SKM-1 (cell line): ENCODE measurements around the gene COL1A2.

Experiments used
- DNase-seq: peaks from one replicate; lab custom pipeline; 2025; ENCODE audit not compliant: unreplicated experiment; lab: John Stamatoyannopoulos, UW

COL1A2 gene

DNA sequence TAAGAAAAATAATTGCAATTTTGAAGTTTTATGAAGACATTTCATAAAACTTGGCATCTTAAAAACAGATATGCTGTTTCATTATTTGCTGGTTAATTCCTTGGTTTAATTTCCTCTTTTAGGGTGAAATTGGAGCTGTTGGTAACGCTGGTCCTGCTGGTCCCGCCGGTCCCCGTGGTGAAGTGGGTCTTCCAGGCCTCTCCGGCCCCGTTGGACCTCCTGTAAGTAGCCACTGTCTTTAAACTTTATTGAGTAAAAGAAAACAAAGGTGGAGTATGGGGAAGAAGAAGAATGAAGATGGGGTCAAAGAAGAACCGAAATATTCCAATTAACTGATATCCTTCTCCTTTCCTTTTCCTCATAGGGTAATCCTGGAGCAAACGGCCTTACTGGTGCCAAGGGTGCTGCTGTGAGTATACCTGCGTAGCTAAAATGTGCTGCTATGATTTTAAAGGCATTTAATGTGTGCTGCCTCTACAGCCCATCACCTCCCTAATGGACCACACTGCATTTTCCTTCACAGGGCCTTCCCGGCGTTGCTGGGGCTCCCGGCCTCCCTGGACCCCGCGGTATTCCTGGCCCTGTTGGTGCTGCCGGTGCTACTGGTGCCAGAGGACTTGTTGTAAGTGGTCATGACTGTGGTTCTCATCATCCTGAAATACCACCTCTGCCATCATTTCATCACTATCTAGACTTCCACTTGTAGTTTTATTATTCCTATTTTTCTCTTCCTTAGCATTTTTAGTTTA is 14.7 kb downstream of the COL1A2 start:
- DNase-seq = no peak

DNA sequence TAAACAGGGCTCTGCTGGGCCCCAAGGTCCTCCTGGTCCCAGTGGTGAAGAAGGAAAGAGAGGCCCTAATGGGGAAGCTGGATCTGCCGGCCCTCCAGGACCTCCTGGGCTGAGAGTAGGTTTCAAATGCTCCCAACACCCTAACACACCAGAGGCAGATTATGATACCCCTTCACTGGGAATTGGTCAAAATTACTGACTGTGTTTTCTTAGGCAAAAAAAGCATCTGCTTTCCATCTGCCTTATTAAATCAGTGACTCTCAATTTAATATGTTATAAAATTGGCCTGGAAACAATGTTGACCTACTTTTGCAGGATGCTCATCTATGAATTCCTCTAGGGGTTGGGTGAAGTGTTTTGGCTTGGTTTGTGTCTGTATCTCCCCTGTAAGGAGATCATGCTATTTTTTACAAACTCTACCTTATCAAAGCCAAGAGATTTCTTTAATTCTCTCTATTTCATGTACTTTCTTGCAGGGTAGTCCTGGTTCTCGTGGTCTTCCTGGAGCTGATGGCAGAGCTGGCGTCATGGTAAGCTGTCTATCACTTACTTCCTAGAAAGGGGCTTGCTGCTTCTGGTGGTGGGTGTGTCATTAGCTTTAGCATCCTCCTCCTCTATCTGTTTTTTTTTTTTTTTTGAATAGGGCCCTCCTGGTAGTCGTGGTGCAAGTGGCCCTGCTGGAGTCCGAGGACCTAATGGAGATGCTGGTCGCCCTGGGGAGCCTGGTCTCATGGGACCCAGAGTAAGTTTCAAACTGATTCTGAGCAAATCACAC is 15.9 kb downstream of the COL1A2 start:
- DNase-seq = no peak

DNA sequence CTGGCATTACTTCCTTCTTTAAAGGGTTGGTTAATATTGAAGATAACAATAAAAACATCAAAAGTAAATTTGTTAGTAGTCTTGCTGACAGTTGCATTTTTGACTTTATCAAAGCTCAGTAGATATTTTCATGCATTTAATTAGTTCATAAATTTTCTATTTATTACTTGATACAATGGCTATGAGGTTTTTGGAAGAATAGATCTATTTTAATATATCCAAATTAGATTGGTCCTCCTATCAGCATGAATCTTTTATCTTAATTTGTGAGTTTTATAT is 16.4 kb downstream of the COL1A2 start:
- no peak for DNase-seq

- DNase-seq = no peak
Observed at GRCh38 chr7:94412762-94413322, 18.1 kb downstream of the COL1A2 start.

GRCh38 chr7:94414481-94414880 is 19.8 kb downstream of the COL1A2 start:
- DNase-seq = no peak

DNA sequence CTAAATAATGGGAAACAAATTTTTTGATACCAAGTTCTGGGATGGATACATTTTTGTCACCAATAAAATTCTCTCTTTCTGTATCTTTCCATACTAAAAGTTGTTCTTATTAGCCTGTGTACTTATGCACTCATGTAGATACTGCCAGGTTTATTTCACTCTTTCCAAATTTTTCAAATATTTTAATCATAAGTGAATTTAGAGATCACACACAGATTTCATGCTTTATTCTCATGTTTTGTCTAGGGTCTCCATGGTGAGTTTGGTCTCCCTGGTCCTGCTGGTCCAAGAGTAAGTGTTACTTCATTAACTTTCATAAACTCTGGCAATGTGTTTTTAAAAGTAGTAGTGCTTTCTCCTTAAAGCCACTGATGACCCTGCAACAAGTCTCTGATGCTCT is 20.3 kb downstream of the COL1A2 start:
- no peak for DNase-seq

DNA sequence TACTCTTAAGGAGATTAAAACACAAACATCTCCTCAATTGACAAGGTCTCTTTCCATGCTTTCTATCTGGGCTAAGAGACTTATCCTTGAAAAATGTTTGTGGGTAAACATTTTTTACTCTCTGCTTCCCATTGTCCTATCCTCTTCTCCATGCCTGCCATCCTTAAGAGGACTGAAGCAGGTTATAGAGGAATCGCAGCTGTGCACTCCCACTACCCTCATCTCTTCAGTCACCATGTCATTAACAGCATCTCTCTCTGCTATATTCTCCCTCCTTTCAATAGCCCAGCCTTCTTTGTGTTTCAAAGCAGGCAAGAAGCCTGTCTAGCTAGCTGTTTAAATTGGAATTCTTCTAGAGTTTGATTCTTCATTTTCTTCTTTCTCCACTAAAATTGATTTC is 22.6 kb downstream of the COL1A2 start:
- DNase-seq = no peak

DNA sequence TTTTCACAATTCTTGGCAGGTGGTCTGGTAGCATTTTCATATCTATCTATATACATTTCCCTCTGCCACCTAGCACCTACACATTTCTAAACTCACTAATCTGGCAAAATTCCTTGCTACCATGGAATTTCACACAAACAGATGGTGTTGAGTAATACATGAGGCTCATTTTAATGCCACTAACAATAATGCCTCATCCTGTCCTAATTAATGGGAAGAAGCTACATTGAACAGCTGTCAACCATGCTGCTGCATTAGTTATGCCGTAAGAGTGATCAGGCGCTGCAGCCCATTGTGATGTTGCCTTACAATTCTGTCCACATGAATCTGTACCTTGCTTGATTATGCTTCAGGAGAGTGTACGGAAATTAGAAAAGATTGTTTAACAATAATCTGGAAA is 23.2 kb downstream of the COL1A2 start:
- no peak for DNase-seq

DNA sequence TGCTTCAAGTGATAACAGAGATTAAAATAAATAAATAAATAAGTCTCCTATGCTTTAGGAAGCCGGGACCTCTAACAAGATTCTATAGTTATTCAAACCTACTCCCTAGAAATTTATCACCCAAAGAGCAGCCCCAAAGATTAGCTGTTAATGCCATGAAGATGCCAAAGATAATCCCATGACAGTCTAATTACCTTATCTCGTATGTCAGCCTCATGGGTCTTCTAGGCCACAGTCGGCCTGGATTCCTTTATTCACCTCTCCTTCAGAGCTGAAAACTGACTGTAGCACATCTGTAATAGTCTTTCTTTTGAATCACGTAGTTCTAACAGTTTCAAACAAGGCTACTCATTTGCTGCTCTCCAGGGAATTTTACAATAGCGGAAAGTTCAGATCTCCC is 24.2 kb downstream of the COL1A2 start:
- no peak for DNase-seq

DNA sequence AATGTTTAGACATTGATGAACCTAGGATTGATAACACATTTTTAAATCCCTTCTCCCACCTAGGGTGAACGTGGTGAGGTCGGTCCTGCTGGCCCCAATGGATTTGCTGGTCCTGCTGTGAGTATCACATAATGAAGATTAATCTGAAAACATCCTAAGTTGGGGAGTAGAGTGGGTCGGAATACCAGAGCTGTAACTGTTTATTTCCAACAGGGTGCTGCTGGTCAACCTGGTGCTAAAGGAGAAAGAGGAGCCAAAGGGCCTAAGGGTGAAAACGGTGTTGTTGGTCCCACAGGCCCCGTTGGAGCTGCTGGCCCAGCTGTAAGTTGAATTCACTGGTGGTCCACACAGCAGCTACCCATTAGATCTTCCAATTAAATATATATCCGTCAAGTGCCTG is 25.6 kb downstream of the COL1A2 start:
- no peak for DNase-seq

DNA sequence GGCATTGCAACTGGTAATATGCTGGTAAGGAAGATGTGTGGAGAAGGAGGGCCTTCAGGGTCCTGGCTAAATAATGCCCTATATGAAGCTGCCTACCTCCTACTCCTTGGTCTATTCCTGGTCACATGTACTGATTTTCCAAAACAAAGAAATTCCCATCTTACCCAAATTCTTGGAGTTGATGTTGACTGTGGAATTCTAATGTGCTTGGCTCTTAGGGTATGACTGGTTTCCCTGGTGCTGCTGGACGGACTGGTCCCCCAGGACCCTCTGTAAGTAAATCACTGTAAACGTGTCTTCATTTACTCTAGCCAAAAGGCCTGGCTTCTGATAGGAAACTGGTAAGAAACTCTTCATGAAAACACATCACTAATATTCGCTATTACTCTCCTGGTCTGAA is 27.0 kb downstream of the COL1A2 start:
- no peak for DNase-seq

GRCh38 chr7:94422136-94422535 is 27.4 kb downstream of the COL1A2 start:
- no peak for DNase-seq

DNA sequence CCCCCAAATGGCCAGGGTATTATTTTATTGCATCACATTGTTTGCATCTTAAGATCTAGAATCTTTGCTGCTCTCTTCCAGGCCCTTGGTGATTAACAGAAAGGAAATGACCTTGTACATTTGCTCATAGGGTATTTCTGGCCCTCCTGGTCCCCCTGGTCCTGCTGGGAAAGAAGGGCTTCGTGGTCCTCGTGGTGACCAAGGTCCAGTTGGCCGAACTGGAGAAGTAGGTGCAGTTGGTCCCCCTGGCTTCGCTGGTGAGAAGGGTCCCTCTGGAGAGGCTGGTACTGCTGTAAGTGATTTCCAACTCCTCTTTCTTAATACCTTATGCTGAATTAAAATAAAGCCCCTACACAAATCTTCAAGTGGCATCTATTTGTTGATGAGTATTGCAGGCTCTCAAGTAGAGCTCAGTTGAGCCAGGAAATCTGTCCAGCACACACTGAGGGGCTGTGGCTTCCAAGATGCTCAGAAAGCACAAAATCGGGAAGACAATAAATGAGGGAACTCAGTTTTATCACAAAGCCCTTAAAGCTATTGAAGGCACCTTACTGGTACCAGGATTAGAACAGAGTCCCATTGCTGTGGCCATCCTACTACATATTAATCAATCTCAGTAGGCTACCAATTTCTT is 28.2 kb downstream of the COL1A2 start:
- no peak for DNase-seq

GRCh38 chr7:94423863-94424735 is 29.4 kb downstream of the COL1A2 start:
- no peak for DNase-seq

DNA sequence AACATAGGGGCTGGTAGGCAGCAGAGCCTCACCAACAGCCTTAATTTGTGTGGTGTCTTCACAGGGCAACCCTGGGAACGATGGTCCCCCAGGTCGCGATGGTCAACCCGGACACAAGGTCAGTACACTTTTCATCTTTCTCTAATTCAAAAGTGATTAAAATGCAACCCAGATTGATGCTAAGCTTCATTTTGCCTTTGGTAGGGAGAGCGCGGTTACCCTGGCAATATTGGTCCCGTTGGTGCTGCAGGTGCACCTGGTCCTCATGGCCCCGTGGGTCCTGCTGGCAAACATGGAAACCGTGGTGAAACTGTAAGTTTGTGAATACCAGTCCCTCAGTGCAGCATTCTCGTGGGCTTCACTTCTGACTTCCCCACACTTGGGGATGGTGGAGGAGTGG is 30.9 kb downstream of the COL1A2 start:
- DNase-seq = no peak

DNA sequence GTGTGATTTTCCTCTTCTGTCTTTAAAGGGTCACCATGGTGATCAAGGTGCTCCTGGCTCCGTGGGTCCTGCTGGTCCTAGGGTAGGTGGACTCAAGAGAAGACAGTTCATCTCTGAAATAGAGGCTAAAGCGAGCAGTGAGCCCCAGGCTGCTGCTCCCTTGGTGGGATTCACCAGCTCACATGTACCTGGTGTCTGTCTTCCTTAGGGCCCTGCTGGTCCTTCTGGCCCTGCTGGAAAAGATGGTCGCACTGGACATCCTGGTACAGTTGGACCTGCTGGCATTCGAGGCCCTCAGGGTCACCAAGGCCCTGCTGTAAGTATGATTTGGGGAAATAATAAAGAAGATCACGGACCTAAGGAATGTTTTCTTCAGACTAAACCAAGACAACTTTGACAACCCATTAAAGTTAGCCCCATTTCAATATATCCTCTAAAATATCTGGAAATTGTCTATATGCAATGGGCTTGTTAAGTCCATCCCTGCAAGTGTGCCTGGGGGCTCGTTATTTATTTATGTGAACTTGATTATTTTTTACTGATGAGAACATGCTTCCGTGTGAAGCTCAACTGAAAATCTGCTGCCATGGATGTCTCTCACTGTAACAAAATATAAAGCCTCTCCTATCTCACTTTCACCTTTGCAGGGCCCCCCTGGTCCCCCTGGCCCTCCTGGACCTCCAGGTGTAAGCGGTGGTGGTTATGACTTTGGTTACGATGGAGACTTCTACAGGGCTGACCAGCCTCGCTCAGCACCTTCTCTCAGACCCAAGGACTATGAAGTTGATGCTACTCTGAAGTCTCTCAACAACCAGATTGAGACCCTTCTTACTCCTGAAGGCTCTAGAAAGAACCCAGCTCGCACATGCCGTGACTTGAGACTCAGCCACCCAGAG is 32.5 kb downstream of the COL1A2 start:
- no peak for DNase-seq

- no peak for DNase-seq
Observed at GRCh38 chr7:94429153-94429552, 34.5 kb downstream of the COL1A2 start.

GRCh38 chr7:94431176-94431575 is 36.5 kb downstream of the COL1A2 start:
- DNase-seq = no peak

DNA sequence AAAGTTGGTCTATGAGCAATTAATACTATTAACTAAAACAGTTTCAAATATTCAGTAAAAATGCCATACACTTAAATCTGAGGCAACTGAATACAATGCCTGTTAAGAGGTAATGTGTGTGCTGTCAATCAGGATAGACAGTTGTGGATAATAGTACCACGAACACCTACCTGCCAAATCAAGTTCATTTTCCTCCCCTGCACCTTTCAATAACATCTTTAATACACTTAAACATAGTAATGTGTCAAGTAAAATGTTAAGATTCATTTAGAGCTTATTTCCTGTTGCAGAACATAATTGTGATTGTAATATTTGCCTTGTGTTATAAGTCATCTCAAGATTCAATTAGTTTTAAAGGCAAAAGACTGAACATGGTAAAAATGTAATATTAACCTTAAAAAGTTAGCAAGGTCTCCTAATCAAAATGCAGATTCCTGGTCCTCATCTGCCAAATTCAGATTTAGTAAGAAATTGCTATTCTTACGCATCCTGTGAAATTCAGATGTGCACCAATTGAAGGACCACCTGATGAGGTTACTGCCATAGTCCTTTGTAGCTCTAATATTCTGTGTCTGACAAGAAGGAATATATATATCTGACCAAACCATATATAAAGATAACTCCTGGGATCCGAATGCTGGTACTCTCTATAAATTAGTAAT is 37.1 kb downstream of the COL1A2 start:
- no peak for DNase-seq

DNA sequence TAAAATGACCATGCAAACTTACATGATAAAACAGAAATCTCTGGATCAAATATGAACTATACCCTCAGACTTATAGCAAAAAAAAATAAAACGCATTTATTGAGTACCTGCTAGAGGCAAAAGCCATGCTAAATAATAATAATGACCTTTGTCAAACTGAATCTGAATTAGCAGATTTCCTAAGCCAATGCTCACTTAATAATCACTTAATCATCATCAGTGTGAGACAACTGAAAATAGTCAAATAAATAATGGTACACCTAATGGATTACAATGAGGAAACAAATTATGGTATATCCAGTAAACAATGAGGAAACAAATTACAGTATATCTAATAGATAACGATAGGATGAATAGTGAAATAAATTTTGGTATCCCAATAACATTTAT is 37.6 kb downstream of the COL1A2 start:
- DNase-seq = no peak
